Measurements from ENCODE around the gene CYB5D1. TPM values are rescaled to one million over a fixed set of nuclear protein-coding genes. Genes with fewer than 3 reads are reported as not detected.
"Not testable (repeated sequence)": the region's sequence is repeated elsewhere in the genome, so short reads cannot be mapped to it uniquely, and the experiment has no call there.

Gene CYB5D1
- total RNA-seq (ENCODE audit: low replicate concordance): 16.6 and 17.9 TPM in 2 replicates
- long read RNA-seq, transcript CYB5D1-203 (4 exons, 1,870 nt): minor isoform, 5 of 36 reads
- long read RNA-seq, transcript CYB5D1-201 (4 exons, 3,509 nt): major isoform, 22 of 36 reads
- long read RNA-seq, partial matches to known transcripts: 4 of 36 reads
- long read RNA-seq, other reads (novel, unspliced or antisense): 2 of 36 reads

- peaks cover 28% of the 10 kb centered on the region for H3K4me1 Mint-ChIP-seq (ENCODE audit: unreplicated experiment)
- no peaks in the 10 kb centered on the region for H3K9me3 Mint-ChIP-seq
- DNase-seq (ENCODE audit: extremely low spot score, unreplicated experiment): peak; percentile 85
- H3K27me3 Mint-ChIP-seq: no peaks in the 10 kb centered on the region
- H3K27ac Mint-ChIP-seq: no peak within 1 kb of the TSS
- H3K36me3 Mint-ChIP-seq: peaks cover 14% of the 10 kb centered on the region
- no peak within 1 kb of the TSS for H3K4me3 Mint-ChIP-seq
- TF ChIP-seq CTCF (conservative IDR thresholded peaks at IDR 0.05): no peak
Observed at GRCh38 chr17:7857713-7858521, at the start of gene CYB5D1. CYB5D1 (plus strand) TSS chr17:7858003; CDS start chr17:7858135, 132 bp downstream.

- Mint-ChIP-seq H3K27me3 (peaks cover 17% of the 10 kb centered on the region), H3K27ac (no peak overlapping the region), H3K36me3 (no peaks in the 10 kb centered on the region), H3K9me3 (no peaks in the 10 kb centered on the region), H3K4me3 (no peak overlapping the region), H3K4me1 (ENCODE audit: unreplicated experiment) (no peaks in the 10 kb centered on the region)
- TF ChIP-seq CTCF (conservative IDR thresholded peaks at IDR 0.05): no peak
- no peak for DNase-seq (ENCODE audit: extremely low spot score, unreplicated experiment)
Observed at GRCh38 chr17:7809086-7809790, 48.6 kb upstream of the CYB5D1 start.

- peaks cover 17% of the 10 kb centered on the region for H3K27me3 Mint-ChIP-seq
- H3K9me3 Mint-ChIP-seq, H3K4me3 Mint-ChIP-seq: not testable (repeated sequence)
Observed at GRCh38 chr17:7809791-7810343, 47.9 kb upstream of the CYB5D1 start.

GRCh38 chr17:7811251-7811650 lies 46.6 kb upstream of the CYB5D1 start:
- no peak for DNase-seq (ENCODE audit: extremely low spot score, unreplicated experiment)
- H3K4me3 Mint-ChIP-seq: no peak overlapping the region
- no peak overlapping the region for H3K27ac Mint-ChIP-seq
- H3K36me3 Mint-ChIP-seq: no peaks in the 10 kb centered on the region
- H3K4me1 Mint-ChIP-seq (ENCODE audit: unreplicated experiment): no peaks in the 10 kb centered on the region
- TF ChIP-seq CTCF (conservative IDR thresholded peaks at IDR 0.05): no peak
- no peaks in the 10 kb centered on the region for H3K9me3 Mint-ChIP-seq
- H3K27me3 Mint-ChIP-seq: peaks cover 17% of the 10 kb centered on the region

More at GRCh38 chr17:7809791-7810343, 47.9 kb upstream of the CYB5D1 start:
- not testable (repeated sequence) for H3K4me1 Mint-ChIP-seq (ENCODE audit: unreplicated experiment); H3K27ac Mint-ChIP-seq; DNase-seq (ENCODE audit: extremely low spot score, unreplicated experiment); H3K36me3 Mint-ChIP-seq

GRCh38 chr17:7814969-7815368 lies 42.8 kb upstream of the CYB5D1 start:
- no peak for TF ChIP-seq CTCF (conservative IDR thresholded peaks at IDR 0.05)
- Mint-ChIP-seq H3K36me3 (no peaks in the 10 kb centered on the region), H3K27ac (no peak overlapping the region), H3K27me3 (peaks cover 25% of the 10 kb centered on the region), H3K9me3 (no peaks in the 10 kb centered on the region), H3K4me3 (no peak overlapping the region), H3K4me1 (ENCODE audit: unreplicated experiment) (peaks cover 4% of the 10 kb centered on the region)
- DNase-seq (ENCODE audit: extremely low spot score, unreplicated experiment): no peak

Data from type B pancreatic cell (in vitro differentiated cells).